Activated CD4-positive, alpha-beta T cell treated with anti-CD3 and anti-CD28 coated beads, Interleukin-10, Interleukin-2, amounts not matched to agents 100 ng/mL and 50 ng/mL, durations not matched to agents 16 hours and 8 hours (primary cell): ENCODE data around the gene MFSD6.
"Not testable (repeated sequence)": the region's sequence is repeated elsewhere in the genome, so short reads cannot be mapped to it uniquely, and the experiment has no call there.

Experiments
- DNase-seq: peaks from one replicate; pipeline ENCODE4 v3.0.0-alpha.2; 2020

Gene MFSD6

DNA sequence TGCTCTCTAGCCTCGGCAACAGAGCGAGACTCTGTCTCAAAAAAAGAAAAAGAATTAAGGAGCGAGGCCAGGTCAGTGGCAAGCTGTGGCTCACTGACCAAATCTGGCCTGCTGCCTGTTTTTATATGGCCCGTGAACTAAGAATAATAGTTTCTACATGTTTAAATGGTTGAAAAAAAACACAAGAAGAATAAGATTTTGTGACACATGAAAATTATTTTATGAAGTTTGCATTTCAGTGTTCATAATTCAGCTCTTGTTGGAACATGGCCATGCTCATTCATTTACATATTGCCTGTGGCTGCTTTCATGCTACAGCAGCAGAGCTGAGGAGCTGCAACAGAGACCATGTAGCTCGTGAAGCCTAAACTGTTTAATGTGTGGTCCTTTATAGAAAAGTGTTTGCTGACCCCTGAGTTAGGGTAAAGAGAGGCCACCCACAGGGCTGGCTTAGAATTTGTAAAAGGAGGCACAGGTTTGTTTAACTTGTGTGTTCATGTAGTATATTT is 59.5 kb downstream of the MFSD6 start:
- DNase-seq = no peak

- not testable (repeated sequence) for DNase-seq
Measured at GRCh38 chr2:190468354-190468753, 60.2 kb downstream of the MFSD6 start.

- DNase-seq = no peak
Measured at GRCh38 chr2:190468814-190469569, 60.8 kb downstream of the MFSD6 start.

GRCh38 chr2:190469771-190470170 is 61.6 kb downstream of the MFSD6 start:
- DNase-seq = no peak

- no peak for DNase-seq
Measured at GRCh38 chr2:190470256-190470826, 62.2 kb downstream of the MFSD6 start.

- no peak for DNase-seq
Measured at GRCh38 chr2:190477661-190478454, 69.7 kb downstream of the MFSD6 start.

- no peak for DNase-seq
Measured at GRCh38 chr2:190478572-190479195, 70.5 kb downstream of the MFSD6 start.

GRCh38 chr2:190481339-190481738 is 73.2 kb downstream of the MFSD6 start:
- DNase-seq = no peak

DNA sequence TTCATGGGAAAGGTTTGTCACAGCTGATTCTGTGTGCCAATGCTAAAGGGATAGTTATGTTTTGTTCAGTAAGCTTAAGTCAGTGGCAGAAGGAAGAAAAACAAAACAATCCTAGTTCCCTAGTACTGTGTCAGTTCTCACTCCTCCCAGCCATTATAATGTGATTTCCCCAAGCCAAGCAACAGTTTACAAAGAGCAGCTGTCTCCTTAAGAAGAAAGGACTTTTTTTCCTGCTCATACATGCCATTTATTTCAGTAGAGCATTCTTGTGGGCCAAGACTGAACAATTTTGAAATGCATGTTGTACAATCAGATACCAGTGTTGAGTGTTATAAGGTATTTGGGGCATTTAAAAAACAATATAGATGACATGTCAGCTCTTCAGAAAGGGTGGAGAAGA is 74.3 kb downstream of the MFSD6 start:
- no peak for DNase-seq

- no peak for DNase-seq
Measured at GRCh38 chr2:190486037-190486623, 78.0 kb downstream of the MFSD6 start.

DNA sequence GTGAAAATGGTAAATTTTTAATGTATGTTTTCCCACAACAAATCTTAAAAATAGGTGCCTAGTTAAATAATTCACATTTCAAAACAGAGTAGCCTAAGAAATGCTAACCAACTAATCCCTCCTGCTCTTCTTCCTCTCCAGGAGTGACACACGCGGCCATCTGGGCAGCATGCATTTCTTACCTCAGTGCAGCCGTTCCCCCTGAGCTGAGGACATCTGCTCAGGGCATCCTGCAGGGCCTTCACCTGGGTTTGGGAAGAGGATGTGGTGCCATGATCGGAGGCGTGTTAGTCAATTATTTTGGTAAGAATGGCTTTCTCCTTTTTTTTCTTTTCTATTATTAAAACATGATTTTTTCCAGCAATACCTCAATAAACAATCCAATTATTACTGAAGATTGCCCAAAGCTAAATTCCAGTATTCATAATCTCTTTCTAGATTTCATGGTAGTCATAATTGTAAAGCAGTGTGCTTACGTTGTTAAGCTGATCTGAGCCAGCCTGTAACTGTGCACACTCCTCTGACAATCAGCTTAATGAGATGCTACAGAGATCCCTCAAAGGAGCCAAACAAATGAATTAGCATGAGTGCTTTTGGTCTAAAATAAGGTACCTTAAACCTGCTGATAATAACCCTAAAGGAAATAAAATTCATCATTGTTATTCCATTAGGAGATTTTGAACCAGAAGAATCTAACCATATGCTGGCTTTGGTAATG is 80.5 kb downstream of the MFSD6 start:
- DNase-seq = no peak

- DNase-seq = no peak
Measured at GRCh38 chr2:190489475-190489874, 81.3 kb downstream of the MFSD6 start.

- DNase-seq = no peak
Measured at GRCh38 chr2:190490502-190490901, 82.3 kb downstream of the MFSD6 start.

GRCh38 chr2:190493095-190493494 is 84.9 kb downstream of the MFSD6 start:
- no peak for DNase-seq

GRCh38 chr2:190494600-190495227 is 86.6 kb downstream of the MFSD6 start:
- DNase-seq = not testable (repeated sequence)

GRCh38 chr2:190497428-190497827 is 89.3 kb downstream of the MFSD6 start:
- DNase-seq = no peak

- DNase-seq = no peak
Measured at GRCh38 chr2:190499273-190499672, 91.1 kb downstream of the MFSD6 start.

- no peak for DNase-seq
Measured at GRCh38 chr2:190500054-190500502, 91.9 kb downstream of the MFSD6 start.

- DNase-seq = no peak
Measured at GRCh38 chr2:190501231-190501630, 93.1 kb downstream of the MFSD6 start.

DNA sequence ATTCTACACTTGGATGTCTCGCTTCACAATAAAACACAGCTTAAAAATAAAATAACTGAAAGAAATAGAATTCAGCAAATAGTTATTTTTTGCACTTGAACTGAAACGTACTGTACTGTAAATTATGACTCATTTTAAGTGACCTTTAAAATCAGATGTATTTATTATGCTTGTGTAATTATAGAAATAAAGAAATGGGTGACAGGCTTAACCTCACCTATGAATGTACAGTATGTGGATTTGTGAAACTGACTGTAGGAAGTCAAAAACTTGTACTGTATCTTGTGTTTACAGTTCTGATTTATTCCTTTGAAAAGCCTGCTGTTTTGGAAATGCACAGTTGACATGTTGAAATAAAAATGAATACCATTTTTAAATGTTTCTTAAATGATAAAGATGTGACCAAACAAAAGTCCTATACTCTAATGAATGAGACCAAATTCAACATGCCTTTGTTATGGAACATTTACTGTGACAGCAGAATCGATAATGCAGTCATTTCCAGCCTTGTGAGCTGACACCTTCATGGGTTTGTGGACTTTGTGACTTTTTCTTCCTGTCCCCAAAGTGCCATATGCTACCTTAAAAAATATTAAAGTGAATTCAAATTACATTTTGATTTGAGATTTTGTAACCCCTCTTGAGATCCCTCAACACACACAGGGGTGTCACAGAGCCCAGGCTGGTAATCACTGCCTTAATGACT is 93.7 kb downstream of the MFSD6 start:
- no peak for DNase-seq

GRCh38 chr2:190503088-190503487 is 94.9 kb downstream of the MFSD6 start:
- no peak for DNase-seq
